ENCODE results near the gene SMCO3.
A peak's percentile ranks its signal among the peaks of the same experiment; 100 is the strongest.

SMCO3 gene

DNA sequence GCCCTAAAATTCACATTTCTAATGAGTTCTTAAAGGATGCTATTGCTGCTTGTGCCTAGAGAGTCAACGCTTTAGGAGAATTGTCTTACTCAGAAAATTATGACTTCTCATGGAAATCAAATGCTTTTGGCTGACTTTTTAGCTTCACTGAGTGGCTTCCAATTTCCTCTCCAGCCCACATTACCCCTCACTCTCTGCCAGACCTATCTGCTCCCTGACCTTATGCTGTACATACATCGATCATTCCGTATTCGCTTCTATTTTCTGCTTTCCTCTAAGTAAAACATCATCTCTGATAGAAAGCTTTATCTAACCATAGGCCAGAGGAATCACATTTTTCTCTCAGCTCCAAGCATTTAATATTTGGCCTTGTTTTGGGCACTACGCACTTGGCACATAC is 12.5 kb upstream of the SMCO3 start:
- no peak for DNase-seq

DNA sequence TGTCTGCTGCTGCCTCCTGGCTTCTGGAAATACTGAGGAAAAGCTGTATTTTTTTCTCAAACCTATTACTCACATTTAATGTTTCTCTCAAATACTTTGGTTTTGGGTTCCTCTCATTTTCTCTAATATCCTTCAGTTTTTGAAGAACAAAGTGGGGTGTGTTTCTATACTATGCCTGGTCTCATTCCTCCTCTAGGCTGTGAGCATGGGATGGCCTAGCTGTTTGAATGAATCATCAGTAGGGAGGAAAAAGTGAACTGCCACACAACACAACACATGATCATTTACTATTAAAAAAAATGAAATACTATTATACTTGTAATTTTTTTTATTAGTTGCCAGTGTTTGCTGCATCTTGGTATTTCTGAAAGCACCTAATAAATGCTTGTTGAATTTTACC is 11.3 kb upstream of the SMCO3 start:
- no peak for DNase-seq

DNA sequence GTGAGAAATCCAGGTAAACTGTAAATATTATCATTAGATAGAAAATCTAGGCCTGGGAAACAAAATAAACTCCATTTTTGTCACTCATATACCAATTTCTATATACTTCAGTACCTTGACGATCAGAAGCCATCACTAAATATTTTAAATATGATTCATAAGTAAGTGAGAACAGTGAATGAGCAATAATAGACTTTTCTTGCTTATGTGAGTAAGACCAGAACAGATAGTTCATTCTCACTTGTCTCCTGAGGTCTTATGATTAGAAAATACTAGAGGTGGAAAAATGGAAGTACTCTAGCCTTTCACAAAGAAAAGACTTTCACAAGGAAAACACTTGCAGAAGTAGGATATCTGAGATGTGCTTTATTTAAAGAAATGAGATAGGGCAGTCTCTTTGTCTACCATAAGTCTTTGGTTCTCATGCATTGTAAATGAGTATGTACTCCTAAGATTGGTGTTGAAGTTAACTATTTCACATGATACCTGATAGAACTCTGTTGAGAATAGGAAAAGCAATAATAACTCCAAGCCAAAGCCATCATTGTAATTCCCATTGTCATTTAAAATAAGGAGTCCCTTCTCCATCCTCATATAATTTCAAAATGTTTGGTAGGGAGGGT is 10.1 kb upstream of the SMCO3 start:
- peak; percentile 25 for DNase-seq

DNA sequence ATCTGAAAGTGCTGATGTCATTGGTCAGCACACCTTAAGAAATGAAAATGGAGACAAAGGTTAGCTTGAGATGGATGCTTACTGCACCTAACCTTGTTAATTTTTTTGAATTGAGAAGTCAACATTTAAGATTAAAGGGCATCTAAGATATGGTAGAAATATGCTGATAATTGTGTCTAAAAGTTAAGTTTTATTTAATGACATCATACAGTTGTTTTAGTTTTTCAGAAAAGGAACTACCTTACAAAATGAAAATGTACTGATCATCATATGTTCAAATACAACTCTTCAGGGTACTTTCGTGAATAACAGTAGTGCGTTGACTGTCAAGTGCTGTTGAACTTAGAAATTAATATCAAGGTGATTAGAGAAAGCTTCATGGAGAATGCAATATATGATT is 2.5 kb downstream of the SMCO3 start:
- DNase-seq = no peak

DNA sequence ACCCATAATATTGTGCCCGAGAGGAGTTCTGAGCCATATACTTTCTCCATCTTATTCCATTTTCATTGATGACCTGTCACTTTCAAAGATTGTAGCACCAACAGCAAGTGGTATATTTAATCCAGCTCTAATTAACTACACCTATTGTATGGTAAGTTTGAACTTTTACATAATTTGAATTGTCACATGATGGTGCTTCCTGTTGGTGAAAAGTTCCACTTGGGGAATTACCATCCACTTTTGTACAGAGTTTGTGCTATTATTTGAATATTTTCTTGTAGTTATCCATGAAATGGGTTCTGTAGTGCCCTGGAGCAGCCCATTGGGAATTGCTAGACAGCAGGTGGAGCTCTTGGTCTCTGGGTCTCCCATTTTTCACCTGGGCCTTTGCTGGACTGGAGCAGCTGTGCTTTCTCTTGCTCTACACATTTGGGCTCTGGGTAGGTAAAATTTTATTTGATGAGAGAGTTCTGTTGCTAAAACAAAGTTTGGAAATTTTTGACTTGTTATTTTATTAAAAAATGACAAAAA is 3.0 kb downstream of the SMCO3 start:
- DNase-seq = peak; percentile 2

DNA sequence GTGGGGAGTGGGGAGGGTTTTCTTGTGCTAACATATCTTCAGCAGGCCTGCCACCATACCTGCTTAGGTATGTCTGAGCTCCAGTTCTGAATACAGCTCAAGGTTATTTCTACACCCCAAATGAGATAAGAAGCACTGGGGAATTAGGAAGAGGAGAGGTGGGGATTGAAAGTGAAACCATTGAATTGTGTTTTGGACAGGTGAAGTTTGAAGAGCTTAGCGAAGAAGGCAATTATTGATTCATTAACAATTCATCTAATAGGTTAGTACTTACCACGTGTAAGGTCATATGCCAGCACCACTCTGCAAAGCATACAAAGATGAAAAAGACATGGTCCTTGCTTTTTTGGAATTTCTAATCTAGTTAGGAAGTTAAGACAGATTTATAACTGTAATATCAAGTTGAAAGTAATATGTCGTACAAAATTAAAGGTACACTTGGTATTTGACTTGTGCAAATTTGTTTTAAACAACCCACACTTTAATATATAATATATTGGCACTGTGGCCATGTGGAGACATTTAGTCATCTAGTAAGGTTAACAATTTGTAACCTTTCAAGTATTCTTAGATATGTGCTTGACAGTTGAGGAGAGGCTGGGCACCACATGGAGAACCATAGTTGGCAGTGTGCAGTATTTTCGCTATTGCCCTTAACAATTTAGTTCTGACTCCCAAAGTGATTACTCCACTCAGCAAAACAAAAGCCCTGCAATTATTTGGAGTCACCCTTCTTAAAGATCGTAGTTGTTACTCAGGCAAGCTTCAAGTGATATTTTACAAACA is 3.6 kb downstream of the SMCO3 start:
- DNase-seq = no peak

DNA sequence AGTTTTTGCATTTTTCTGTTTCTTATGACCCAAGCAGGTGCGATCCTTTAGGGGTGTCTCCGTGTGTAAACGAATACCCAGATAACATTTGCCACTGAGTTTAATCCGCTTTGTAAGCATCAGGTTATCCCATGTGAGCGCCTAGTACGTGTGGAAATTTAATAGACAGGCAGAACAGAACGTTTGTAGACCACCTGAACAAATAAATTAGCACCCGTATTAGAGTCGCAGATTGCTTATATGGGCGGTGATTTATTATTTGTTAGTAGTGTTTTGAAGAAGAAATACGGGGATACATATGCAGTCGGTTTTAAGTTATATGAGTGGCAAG is 10.2 kb downstream of the SMCO3 start:
- no peak for DNase-seq

DNA sequence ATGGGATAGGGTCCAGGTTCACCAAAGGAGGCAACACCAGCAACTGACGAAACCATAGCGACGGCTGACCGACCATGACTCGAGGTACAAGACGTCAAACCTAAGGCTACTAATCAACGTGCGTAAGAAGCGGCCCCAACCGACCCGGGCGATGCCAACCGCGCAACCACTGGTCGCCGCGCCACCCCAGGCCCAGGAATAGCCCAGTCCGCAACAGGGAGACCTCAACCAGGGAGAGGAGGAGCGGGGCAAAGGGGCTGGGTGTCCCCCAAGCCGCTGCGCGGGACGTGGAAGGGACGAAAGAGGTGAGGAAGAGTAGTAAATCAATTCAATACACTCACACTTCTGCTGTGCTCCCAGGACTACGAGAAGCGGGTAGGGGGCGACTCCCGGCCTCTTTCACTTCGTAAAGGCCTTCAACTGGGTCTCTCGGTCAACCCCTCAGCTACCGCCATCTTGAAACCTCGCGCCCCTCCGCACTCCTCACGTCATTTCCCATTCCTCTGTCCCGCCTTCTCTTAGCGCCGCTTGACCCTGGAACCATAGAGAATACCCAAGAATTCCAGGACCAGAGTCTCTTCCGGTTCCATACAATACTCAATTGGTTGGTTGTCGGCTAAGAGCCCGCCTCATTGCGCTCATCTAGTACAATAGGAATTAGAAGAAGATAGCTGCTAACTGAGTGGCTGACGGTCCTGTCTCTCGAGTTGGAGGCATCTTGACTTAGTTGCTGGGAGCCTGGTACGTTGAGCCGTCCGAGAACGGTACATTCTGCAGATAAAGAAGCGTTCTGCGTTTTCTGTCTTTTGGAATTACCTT is 10.8 kb downstream of the SMCO3 start, which contains the start of the genes C12orf60 and WBP11:
C12orf60 (plus strand) TSS at position 660 of the 819 bp plus-strand sequence. CDS start 19,266 bp downstream, outside the sequence.
WBP11 (minus strand) TSS at position 468 of the 819 bp plus-strand sequence. CDS start 2,095 bp downstream, outside the sequence.
- peak; percentile 96 for DNase-seq

DNA sequence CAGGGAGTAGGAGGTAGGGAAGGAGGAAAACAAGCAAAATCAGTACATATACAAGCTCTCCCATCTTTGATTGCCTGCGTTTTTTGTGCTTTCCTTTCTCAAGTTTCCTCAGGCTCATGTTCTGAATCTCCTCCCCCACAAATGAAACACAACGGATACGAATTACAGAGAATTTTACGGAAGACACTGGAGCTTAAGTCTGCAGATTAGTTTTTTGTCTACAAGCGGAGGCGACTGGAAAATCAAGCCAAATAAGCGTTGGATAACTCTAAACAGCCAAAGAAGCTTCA is 11.3 kb downstream of the SMCO3 start:
- no peak for DNase-seq

DNA sequence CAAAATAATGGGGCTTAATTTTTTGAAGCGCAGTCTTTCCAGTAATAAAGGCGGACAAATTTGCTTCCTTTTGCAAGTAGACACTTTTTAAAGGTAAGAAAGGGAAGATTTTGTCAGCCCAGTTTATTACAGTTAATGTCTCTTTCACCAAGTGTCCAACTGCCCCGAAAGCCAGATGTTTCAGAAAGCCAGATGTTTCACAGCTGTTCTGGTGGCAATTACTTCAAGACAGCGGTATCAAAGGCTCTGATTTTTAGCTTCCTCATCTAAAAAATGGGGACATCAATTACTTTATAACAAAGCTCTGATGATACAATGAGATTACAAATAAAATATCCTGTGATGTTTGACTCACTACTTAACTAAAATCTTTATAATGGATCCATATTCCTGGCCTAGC is 11.7 kb downstream of the SMCO3 start:
- no peak for DNase-seq

DNA sequence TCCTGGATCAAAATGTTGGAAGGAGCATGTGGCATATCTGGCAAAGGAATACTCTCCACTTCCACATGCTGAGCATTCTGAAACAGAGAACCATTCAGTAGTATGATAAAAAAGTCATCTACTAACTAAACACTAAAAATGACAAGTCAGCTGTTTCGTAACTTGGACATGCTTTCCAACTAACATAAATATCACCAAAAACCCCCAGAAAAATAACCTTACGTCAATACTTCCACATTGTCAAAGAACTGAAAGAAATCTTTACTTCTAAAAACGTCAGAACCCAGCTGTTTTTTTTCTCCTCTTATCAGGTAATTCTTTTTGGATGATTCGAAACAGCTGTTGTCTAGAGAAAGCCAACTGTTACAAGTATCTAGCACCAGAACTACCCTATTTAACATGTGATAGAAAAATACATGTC is 18.9 kb downstream of the SMCO3 start:
- DNase-seq = no peak

DNA sequence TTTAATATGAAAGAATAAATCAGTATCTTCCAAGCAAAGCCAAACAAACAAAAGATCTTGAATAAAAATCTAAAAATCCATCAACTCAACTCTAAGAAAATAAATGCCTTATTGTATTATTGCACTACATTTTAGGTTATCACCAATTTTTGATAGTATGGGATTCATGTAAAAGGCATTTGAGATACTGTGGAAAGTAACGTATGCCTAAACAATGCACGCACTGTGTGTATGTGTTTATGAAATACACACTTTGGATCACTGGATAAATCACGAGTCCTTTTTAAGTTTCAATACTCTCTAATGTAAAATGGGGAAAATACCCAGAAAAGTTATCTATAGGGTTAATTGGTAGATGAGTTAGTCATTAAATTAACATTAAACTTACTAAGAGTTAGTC is 28.4 kb downstream of the SMCO3 start:
- no peak for DNase-seq

DNA sequence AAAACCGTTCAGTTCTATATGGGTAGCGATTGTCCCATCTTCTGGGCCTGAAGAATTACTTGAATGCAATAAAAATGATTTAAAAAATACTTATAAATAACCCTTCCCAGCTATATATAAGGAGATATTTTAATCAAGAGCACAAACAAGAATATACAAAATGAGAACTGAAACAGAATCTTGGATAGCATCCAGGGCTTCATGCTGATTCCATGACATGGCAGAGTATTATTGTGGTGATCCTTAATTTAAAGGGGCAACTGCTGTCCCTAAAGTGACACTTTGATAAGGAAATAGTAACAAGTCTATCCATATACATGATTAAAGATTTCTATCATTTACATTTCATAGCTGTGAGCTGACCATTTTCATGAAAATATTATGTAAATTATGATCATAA is 29.5 kb downstream of the SMCO3 start:
- no peak for DNase-seq

DNA sequence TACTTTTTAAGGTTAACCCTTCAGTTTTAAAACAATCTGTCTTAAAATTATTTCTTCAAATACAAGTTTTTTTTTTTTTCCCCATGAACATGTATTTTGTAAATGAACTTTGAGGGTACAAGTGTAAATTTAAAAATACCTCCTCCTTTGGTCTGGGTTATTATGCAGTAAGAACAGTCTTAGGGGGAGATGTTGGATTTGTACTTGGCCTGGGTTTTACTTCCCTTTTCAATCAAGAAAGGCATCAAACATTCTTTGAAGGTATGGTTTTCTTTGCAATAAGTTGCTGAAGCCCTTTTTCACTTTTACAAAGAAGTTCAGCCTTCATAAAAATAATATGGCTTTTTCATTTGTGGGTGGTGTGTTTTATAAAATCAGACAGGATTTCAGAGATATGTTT is 31.2 kb downstream of the SMCO3 start:
- no peak for DNase-seq

DNA sequence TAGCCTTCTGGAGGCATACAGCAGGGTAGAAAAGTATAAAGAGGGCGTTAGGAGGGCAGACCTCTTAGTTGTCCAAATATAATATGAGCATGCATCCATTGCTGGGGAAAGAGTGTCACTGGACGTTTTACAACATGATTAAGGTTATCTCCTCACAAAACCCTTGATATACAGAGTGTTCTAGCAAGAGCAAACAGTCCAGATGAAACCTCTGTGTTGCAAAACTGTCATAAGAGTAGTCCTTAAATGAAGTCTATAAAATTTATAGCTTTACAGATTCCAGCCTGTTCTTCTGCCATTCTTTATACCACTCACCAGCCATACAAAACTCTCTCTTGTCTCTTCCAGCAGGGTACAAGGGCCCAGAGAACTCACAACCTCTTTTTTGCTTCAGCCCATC is 32.4 kb downstream of the SMCO3 start:
- DNase-seq = no peak

DNA sequence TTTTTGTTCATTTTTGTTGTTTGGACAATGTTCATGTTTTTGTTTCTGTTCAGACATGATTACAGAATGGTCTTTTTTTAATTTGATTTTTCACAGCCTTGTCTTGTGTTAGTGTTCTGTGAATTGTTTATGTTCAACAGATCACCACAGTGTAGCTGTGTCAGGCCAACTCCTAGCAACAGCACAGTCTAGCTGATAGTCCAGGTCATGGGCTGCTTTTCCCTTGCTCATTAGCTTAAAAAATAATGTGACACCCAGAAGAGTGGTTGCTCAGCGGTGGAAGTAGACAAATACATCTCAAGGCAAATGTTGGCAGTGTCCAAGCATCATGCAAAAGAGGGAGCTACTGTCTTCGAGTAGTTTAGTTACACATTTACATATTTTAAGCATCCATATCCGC is 33.1 kb downstream of the SMCO3 start:
- DNase-seq = no peak

DNA sequence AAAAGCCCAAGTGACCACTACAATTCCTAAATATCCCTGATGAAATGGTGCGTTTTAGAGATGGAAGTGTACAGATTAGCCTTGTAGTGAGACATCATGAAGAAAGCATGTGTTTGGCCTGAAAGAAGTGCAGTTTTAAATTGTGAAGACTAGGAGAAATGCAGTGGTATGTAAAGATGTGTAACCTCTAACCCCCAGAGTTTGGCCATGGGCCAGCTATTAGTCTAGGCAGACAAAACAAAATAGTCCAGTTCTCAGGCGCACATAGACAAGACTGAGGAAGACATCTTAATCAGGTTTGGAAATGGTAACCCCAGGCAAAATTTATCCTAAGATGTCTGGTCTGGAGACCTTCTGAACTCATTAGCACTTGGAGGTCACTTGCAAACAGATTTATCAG is 34.1 kb downstream of the SMCO3 start:
- DNase-seq = no peak

DNA sequence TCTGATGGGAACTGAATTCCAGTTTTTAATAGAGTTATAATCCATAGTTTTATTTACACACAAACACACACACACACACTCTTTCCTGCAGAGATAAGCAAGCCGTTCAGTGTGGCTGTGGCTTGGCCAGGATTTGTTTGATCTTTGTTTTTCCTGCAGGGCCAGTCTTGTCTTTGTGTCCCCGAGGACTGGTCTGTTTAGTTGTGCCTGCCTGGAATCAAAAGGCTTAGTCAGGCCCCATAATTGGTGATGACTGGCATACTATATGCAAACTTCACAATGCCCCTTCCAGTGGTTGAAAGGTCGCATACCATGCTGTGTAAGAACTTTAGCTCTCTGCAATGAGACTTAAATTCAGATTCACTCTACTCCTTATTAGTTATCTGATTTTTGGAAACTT is 36.7 kb downstream of the SMCO3 start:
- DNase-seq = no peak

DNA sequence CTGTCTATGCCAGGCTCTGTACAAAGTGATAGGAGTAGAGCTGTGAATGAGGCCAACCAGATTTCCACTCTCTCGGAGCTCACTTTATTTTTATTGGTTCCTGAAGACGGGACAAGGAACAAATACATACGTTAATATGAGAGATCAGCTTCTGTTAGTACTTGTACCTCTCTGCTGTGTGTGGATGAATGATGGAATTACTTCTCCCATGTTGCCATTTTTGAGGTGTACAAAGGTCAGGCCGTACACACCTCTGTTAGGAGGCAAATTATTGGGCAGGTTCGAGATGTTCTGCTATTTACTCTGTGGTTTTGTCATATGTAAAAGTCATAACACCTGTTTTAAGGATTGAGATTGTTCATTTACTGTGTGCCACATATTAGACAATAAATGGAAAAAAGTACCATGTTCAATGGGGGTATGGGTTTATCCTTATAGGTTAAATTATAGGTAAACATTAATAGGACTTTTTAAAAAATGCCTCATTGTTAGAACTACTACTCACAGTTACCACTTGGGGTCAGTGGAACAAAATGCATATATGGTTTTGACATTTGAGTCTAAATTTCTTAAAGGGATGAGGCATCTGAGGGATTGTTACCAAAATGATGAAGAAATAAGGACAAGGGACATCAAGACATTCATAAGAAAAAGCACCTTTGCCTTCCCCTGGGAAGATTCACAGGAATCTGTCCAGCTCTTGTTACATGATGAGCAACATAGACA is 37.6 kb downstream of the SMCO3 start:
- DNase-seq = peak; percentile 17

DNA sequence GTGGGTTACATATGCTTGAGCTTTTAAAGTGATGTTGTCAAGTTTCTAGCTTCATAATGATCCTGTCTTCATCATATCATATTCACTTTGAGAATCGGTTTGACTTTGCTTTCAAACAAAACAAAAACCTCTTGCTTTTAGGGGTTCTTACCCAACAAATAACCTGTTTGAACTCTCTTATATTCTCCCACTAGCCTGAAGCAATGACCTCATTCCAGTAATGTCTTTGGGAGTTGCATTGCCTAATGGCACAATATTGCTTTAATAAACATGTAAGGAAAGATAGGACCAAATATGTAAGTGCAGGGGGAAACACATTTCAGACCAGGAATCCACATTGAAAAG is 38.4 kb downstream of the SMCO3 start:
- peak; percentile 36 for DNase-seq

DNA sequence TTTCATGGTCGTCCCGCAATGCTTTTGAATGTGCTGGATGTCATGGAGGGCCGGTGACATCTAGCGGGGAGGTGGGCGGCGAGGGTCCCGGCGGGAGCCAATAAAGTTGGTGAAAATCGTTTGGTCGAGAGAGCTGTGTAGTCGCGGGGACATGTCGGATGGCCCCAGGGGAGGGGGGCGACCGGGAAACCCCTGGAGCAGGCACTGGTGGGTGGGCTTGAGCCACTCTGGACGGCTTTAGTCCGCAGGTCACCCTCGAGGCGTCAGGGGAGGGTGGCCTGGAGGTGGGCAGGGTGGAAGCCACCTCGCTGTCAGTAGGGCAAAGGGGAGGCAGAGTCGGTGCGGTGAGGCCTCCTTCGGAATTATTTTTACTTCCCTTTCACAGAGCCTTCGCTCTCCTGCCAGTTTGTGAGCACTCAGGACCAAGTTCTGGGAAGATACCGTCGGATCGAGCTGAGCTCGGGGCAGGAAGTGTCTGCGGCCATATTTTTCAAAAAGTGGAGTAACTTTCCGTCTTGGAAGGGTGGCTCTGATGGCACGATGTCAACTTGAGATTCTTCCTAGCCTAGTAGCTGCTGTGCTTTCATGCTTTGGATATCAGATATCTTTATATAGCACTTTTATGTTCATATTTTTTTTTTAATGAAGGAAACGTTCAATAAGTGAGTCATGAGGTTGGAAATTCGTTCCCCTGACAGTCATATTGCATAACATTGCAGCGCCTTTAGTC is 38.9 kb downstream of the SMCO3 start:
- DNase-seq = peak; percentile 39

Measured in activated CD4-positive, alpha-beta T cell treated with anti-CD3 and anti-CD28 coated beads, Interleukin-2, Interleukin-6, amounts not matched to agents 100 ng/mL and 50 ng/mL, durations not matched to agents 16 hours and 8 hours (primary cell).